Testis (tissue), 2 donors: ENCODE results near the gene PROK1.

Source experiments
- CTCF ChIP-seq, 3 experiments: fragments of 450-650 bp in 2 of 3; fragments of 200-600 bp in 1 of 3; sonication (generic) in 1 of 3; IDR thresholded peaks; one replicate each; pipeline ENCODE4 v1.5.1; 2016 to 2019; ENCODE audit warnings: antibody characterized with exemption in 3 of 3, mild to moderate bottlenecking in 2 of 3, moderate library complexity in 1 of 3
- POLR2A ChIP-seq: fragments of 450-650 bp; IDR thresholded peaks from one replicate; pipeline ENCODE4 v1.6.1; 2017; ENCODE audit warnings: antibody characterized with exemption, mild to moderate bottlenecking, moderate library complexity

- TF ChIP-seq CTCF (IDR thresholded peaks at IDR 0.05) (no peak), POLR2A (no peak)
Observed at GRCh38 chr1:110452330-110452729, 1.4 kb downstream of the PROK1 start.
